KG1 (cell line): ENCODE results near the gene NEUROD4.

Experiments
- DNase-seq: peaks from one replicate; lab custom pipeline; 2025; lab: John Stamatoyannopoulos, UW

NEUROD4 gene

GRCh38 chr12:55061024-55061423 is 41.2 kb downstream of the NEUROD4 start:
- no peak for DNase-seq

- DNase-seq: no peak
Observed at GRCh38 chr12:55063291-55063690, 43.5 kb downstream of the NEUROD4 start.

GRCh38 chr12:55065535-55065934 is 45.8 kb downstream of the NEUROD4 start:
- no peak for DNase-seq

GRCh38 chr12:55067701-55068100 is 47.9 kb downstream of the NEUROD4 start:
- DNase-seq: no peak

GRCh38 chr12:55068416-55069010 is 48.7 kb downstream of the NEUROD4 start:
- DNase-seq: peak; percentile 35

- peak; percentile 11 for DNase-seq
Observed at GRCh38 chr12:55072083-55072482, 52.3 kb downstream of the NEUROD4 start.

- peak; percentile 25 for DNase-seq
Observed at GRCh38 chr12:55073043-55074022, 53.6 kb downstream of the NEUROD4 start.

- no peak for DNase-seq
Observed at GRCh38 chr12:55074806-55075205, 55.0 kb downstream of the NEUROD4 start.
